SU-DHL-6 (cell line): ENCODE data around the gene AMELX.

Experiments
- H2AFZ ChIP-seq: fragments of 200-600 bp; sonication (generic); 2 replicates; pipeline ENCODE4 v1.6.1; 2014; ENCODE audit warnings: low read depth, mild to moderate bottlenecking, moderate library complexity, mixed read lengths, antibody characterized with exemption, low read length; ENCODE audit not compliant: severe bottlenecking
- H3F3A ChIP-seq: fragments of 200-600 bp; shearing (Covaris generic); 2 replicates; pipeline ENCODE4 v1.6.0; 2016; ENCODE audit warnings: antibody characterized with exemption, mild to moderate bottlenecking; ENCODE audit not compliant: insufficient read depth
- H3K27ac ChIP-seq: fragments of 200-600 bp; sonication (generic); 2 replicates; pipeline ENCODE4 v1.5.1; 2016; ENCODE audit warnings: low read depth, mild to moderate bottlenecking, low read length, moderate library complexity, mixed read lengths
- H3K27me3 ChIP-seq: fragments of 200-600 bp; sonication (generic), shearing (Covaris generic); 2 replicates; pipeline ENCODE4 v1.6.0; 2014; ENCODE audit warnings: mild to moderate bottlenecking, low read length
- H3K36me3 ChIP-seq: fragments of 200-600 bp; sonication (generic); 2 replicates; pipeline ENCODE4 v1.6.1; 2014; ENCODE audit warnings: mild to moderate bottlenecking, low read length, mixed read lengths
- H3K4me2 ChIP-seq: fragments of 300-600, 200-600 bp; shearing (Covaris generic), sonication (generic); 2 replicates; pipeline ENCODE4 v1.6.0; 2014; ENCODE audit warnings: low read length, low read depth, mild to moderate bottlenecking; ENCODE audit not compliant: poor library complexity, severe bottlenecking
- H3K4me3 ChIP-seq: fragments of 200-600 bp; sonication (generic); 2 replicates; pipeline ENCODE4 v1.5.1; 2014; ENCODE audit warnings: antibody characterized with exemption, low read length, mild to moderate bottlenecking, mixed read lengths; ENCODE audit not compliant: insufficient read depth, poor library complexity, severe bottlenecking
- H3K79me2 ChIP-seq: fragments of 200-600 bp; sonication (generic); 2 replicates; pipeline ENCODE4 v1.6.1; 2014; ENCODE audit warnings: mild to moderate bottlenecking, low read length, moderate library complexity; ENCODE audit not compliant: insufficient read depth
- H3K9ac ChIP-seq: fragments of 200-600 bp; sonication (generic); 2 replicates; pipeline ENCODE4 v1.7.0; 2014; ENCODE audit warnings: mild to moderate bottlenecking, low read length
- H3K9me2 ChIP-seq: fragments of 200-600 bp; sonication (generic); replicated peaks from 2 replicates; pipeline ENCODE4 v1.6.1; 2014; ENCODE audit warnings: low read length; ENCODE audit not compliant: insufficient read depth
- H3K9me3 ChIP-seq: fragments of 200-600 bp; sonication (generic); 2 replicates; pipeline ENCODE4 v1.6.1; 2014; ENCODE audit warnings: low read length, mixed read lengths; ENCODE audit not compliant: insufficient read depth
- H4K20me1 ChIP-seq: fragments of 200-600 bp; sonication (generic); 2 replicates; pipeline ENCODE4 v1.6.1; 2014; ENCODE audit warnings: low read depth, mild to moderate bottlenecking, antibody characterized with exemption, low read length, moderate library complexity, mixed read lengths
- EZH2phosphoT487 ChIP-seq: fragments of 200-600 bp; sonication (generic), shearing (Covaris generic); conservative IDR thresholded peaks from 2 replicates; pipeline ENCODE4 v1.6.1; 2018; ENCODE audit warnings: mild to moderate bottlenecking, antibody characterized with exemption, low read length, moderate library complexity, mixed read lengths
- TF ChIP-seq, protein P1 (sequence below): fragments of 200-600 bp; sonication (generic); IDR thresholded peaks from one replicate; pipeline ENCODE4 v1.5.1; 2017; ENCODE audit warnings: antibody characterized with exemption, mild to moderate bottlenecking, low read length, moderate library complexity; ENCODE audit not compliant: insufficient read depth, poor library complexity, severe bottlenecking

Gene AMELX

DNA sequence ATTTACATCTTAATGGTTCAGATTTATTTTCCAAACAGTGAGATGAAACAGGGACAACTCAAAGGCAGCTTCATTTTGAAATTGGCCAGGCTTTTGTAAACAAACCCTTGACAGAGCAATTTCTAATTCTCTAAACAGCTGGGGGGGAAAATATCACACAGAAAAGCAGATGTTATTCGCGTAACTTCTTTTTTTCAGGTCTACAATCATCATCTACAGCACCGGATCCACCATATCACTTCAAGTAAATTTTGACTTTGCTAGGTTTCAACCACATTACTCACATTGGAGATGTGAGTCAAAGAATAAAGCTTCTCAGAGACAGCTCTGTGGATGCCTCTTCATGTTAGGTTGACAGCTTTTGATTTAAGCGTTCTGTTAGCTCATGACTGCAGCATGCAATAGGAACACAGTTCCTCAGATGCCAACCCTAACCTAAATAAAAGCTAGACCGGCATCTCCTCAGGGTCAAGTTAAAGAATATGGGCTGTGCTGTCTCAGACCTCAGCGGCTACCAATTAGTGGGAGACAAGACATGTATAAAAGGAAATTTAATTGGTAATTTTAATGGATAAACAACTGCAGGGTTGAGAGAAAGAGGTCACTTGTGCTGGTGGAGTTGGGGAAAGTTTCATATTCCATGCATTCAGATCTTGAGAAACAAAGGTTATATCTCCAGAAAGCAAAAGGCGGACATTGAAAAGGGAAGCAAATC, 26.8 kb downstream of the AMELX start:
- H3F3A ChIP-seq: no peaks in the 10 kb centered on the region
- no peak overlapping the region for H3K4me3 ChIP-seq
- no peak overlapping the region for H3K27ac ChIP-seq
- no peaks in the 10 kb centered on the region for H4K20me1 ChIP-seq
- H3K9ac ChIP-seq: no peak overlapping the region
- no peak overlapping the region for H3K4me2 ChIP-seq
- no peaks in the 10 kb centered on the region for H3K9me3 ChIP-seq
- no peak overlapping the region for H2AFZ ChIP-seq
- H3K36me3 ChIP-seq: no peaks in the 10 kb centered on the region
- no peaks in the 10 kb centered on the region for H3K79me2 ChIP-seq
- no peaks in the 10 kb centered on the region for H3K9me2 ChIP-seq
- no peaks in the 10 kb centered on the region for H3K27me3 ChIP-seq
- no peak for TF ChIP-seq EZH2phosphoT487
- TF ChIP-seq, protein P1, sequence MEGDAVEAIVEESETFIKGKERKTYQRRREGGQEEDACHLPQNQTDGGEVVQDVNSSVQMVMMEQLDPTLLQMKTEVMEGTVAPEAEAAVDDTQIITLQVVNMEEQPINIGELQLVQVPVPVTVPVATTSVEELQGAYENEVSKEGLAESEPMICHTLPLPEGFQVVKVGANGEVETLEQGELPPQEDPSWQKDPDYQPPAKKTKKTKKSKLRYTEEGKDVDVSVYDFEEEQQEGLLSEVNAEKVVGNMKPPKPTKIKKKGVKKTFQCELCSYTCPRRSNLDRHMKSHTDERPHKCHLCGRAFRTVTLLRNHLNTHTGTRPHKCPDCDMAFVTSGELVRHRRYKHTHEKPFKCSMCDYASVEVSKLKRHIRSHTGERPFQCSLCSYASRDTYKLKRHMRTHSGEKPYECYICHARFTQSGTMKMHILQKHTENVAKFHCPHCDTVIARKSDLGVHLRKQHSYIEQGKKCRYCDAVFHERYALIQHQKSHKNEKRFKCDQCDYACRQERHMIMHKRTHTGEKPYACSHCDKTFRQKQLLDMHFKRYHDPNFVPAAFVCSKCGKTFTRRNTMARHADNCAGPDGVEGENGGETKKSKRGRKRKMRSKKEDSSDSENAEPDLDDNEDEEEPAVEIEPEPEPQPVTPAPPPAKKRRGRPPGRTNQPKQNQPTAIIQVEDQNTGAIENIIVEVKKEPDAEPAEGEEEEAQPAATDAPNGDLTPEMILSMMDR: no peak

DNA sequence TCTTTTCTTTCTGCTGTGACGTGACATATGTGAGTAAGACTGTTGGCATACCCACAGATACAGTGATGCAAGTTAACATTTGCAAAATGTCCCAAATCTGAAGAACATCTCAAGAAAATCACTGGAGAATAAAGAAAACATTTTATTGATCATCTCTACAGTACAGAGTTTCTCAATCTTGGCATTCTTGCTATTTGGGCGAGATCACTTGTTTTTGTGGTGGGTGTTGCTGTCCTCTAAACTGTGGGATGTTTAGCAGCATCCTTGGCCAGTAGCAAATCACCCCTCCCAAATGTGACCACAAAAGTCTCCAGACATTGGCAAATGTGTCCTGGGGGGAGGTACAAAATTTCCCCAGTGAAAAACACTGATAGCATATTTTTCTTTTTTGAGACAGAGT, 28.8 kb downstream of the AMELX start:
- H3K9ac ChIP-seq: no peak overlapping the region
- H3K4me3 ChIP-seq: no peak overlapping the region
- H3K9me2 ChIP-seq: no peaks in the 10 kb centered on the region
- H4K20me1 ChIP-seq: no peaks in the 10 kb centered on the region
- no peaks in the 10 kb centered on the region for H3K79me2 ChIP-seq
- H3K27ac ChIP-seq: no peak overlapping the region
- no peaks in the 10 kb centered on the region for H3K9me3 ChIP-seq
- no peak overlapping the region for H3K4me2 ChIP-seq
- no peaks in the 10 kb centered on the region for H3K27me3 ChIP-seq
- H3F3A ChIP-seq: no peaks in the 10 kb centered on the region
- H3K36me3 ChIP-seq: no peaks in the 10 kb centered on the region
- TF ChIP-seq, protein P1: no peak
- no peak for TF ChIP-seq EZH2phosphoT487
- no peak overlapping the region for H2AFZ ChIP-seq

DNA sequence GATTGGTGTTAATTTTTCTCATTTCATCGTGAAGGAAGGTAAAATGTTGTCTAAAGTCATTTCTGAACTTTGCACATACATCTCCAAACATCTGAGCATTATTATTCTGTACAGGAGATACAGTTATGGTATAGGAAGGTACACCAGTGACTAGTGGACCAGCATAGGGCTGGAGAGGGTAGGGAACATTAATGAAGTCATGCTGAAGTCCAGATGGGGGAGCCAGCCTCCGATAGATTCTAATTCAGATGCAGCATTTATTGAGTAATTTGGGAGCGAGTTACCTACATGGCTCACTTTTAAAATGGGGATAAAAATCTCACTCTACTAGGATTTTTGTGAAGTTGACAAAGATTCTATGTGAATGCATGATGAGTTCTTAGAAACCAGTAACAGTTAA, 34.9 kb downstream of the AMELX start:
- Histone ChIP-seq H3K36me3 (no peaks in the 10 kb centered on the region), H3K27me3 (no peaks in the 10 kb centered on the region), H3F3A (no peaks in the 10 kb centered on the region), H3K79me2 (no peaks in the 10 kb centered on the region), H4K20me1 (no peaks in the 10 kb centered on the region), H3K9me3 (no peaks in the 10 kb centered on the region), H3K27ac (no peak overlapping the region), H2AFZ (no peak overlapping the region), H3K9ac (no peak overlapping the region), H3K4me3 (no peak overlapping the region), H3K9me2 (no peaks in the 10 kb centered on the region), H3K4me2 (no peak overlapping the region)
- TF ChIP-seq EZH2phosphoT487: no peak
- TF ChIP-seq, protein P1: no peak
